Measurements from ENCODE around the gene YBX2.

Gene YBX2

GRCh38 chr17:7243453-7243729, 51.0 kb downstream of the YBX2 start:
- no peak for DNase-seq (ENCODE audit: low spot score)

DNA sequence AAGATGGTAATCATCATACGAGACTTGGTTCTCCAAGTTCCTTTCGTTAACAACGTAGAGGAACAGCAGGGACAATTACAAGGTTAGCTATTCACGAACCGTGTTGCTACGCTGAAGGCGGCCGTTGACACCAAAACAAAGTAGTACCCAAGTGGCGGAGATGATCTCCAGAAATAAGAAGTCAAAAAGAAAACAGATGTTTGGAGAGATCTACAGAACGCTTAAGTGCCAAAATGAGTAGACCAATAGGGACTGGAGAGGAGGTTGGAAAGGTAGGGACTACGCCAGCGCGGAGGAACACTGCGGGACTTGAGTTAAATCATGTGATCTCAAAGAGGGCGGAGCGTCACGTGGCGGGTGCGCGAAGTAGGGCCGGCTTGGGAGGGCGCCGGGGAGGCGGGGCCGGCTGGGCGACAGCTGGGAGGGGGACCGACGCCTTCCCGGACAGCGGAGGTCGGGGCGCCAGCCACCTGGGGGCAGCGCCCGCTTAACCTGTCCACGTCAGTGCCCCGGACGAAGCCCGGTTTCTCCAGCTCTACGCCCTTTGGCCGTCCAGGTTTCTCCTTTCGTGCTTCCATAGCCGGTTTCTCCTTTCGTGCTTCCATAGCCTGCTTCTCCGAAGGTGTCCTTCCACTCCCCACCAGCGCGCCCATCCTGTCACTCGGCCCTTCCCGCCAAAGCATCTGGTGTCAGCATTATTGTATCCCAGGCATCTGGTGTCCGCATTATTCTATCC, 51.6 kb downstream of the YBX2 start:
- peak; percentile 94 for DNase-seq (ENCODE audit: low spot score)

GRCh38 chr17:7241783-7242716, 52.4 kb downstream of the YBX2 start, which contains the start of gene GABARAP:
Gene GABARAP, minus strand, starts transcription at chr17:7242449. Its CDS starts 119 bp downstream, at chr17:7242330.
- DNase-seq (ENCODE audit: low spot score), result peak; percentile 67

DNA sequence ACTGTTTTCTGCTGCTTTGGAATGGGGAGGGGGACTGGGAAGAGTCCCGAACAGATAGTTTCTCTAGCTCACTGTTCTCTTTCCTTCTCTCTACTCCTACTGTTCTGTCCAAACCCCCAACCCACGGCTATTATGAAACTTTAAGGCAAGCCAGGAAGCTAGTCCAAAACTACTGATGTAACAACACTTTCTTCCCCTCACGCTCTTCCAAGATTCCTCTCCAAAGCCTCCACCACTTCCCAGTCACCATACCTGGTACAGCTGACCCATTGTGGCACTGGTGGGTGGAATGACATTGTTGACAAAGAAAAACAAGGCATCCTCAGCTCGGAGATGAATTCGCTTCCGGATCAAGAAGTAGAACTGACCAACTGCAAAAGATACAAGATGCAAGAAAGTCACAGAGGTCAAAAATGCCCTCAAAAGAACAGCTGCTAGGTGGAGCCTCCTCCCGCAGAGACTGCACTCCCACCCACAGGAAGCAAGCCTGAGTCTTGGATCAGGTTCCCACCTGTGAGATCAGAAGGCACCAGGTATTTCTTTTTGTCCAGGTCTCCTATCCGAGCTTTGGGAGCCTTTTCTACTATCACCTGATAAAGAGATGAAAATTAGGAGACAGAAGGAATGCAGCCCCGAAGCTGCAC, 53.2 kb downstream of the YBX2 start:
- DNase-seq (ENCODE audit: low spot score), result no peak

DNA sequence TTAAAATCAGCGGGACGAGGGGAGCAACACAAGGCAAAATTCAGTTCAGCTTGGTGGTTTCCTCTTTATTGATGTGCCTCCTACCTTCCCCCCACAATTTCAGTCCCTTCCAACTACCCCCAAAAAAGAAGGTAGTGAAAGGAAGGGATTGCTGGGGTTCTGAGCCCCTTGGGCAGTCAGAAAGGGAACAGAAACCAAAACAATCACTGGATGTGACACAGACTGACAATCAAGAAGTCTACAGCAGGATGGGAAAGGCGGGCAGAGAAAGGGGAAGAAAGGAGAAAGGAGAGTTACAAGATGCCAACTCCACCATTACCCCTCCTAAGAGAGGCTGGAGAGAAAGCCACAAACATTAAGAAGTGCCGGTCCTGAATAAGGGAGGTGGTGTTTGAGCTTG, 54.1 kb downstream of the YBX2 start:
- DNase-seq (ENCODE audit: low spot score), result no peak

- peak; percentile 90 for DNase-seq (ENCODE audit: low spot score)
Measured at GRCh38 chr17:7239091-7240027, 55.1 kb downstream of the YBX2 start, which contains the start of gene PHF23. Gene PHF23, minus strand, starts transcription at chr17:7239457. Its CDS starts 178 bp downstream, at chr17:7239279.

- no peak for DNase-seq (ENCODE audit: low spot score)
Measured at GRCh38 chr17:7238420-7239090, 55.9 kb downstream of the YBX2 start.

Data from iPS-NIHi11 (cell line).